ENCODE measurements around the gene TM7SF2.

The TM7SF2 gene

DNA sequence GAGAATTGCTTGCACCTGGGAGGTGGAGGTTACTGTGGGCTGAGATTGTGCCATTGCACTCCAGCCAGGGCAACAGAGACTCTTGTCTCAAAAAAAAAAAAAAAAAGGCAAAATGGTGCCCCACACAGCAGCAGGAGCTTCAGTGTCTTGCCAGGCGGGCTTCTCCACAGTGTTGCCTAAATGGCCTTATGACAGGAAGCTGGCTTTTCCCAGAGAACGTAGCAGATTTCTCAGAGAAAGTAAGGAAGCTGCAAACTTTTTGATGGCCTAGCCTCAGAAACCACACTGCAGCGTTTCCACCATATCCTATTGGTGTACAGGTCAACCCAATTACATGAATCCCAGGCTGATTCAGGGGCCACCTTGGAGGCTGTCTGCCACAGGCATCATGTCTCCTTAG, 45.7 kb downstream of the TM7SF2 start:
- peak in 3 of 4 experiments; percentile 26 to 40 (median 31) for DNase-seq

DNA sequence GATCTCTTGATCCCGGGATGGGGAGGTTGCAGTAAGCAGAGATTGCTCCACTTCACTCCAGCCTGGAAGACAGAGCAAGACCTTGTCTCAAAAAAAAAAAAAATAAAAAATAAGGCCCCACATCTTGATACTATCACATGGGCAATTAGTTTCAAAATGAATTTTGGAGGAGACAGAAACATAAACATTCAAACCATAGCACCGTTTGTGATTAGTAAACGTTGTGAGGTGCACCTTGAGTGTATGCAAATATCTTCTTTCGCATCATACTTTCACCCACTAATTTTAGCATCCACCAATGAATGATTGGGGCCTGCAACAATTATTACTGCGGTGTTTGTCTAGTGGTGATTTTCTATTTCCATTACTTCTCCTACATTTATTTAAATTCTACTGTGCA, 47.3 kb downstream of the TM7SF2 start:
- DNase-seq: no peak

DNA sequence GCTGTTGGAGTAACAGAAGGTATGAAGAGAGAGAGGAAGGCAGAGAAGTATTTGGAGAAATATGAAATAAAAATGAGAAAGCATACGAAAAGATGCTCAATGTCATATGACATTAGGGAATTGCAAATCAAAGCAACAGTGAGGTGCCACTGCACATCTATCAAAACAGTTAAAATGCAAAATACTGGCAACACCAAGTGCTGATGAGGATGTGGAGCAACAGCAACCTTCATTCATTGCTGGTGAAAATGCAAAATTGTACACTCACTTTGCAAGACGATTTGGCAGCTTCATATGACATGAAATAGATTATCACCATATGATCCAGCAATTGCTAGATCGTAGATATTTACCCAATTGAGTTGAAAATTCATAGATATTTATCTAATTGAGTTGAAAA, 49.0 kb downstream of the TM7SF2 start:
- no peak for DNase-seq

DNA sequence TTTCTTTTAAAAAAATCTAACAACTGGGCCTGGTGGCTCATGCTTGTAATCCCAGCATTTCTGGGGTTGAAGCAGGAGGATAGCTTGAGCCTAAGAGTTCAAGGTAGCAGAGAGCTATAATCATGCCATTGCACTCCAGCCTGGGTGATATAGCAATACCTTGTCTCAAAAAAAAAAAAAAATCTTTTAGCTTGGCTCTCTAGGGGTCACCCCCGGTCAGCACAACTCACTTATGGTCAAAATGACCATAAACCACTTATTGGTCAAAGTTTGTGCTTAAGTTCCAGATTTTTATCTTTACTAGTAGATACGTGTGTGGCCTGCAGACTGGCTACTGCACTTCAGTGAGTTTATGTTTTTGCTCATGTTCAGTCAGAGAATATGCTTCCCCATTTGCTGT, 52.0 kb downstream of the TM7SF2 start:
- no peak for DNase-seq

Measured in suppressor macrophage (primary cell).